ENCODE results near the gene HIGD2B. TPM values are rescaled to one million over a fixed set of nuclear protein-coding genes. Genes with fewer than 3 reads are reported as not detected.
"Not testable (repeated sequence)": the region's sequence is repeated elsewhere in the genome, so short reads cannot be mapped to it uniquely, and the experiment has no call there.

HIGD2B gene
- total and polyA plus RNA-seq, 2 experiments from 2014 or later, result not detected

- no peak overlapping the region for H3K9ac ChIP-seq
- H2AFZ ChIP-seq, result no peak overlapping the region
- no peaks in the 10 kb centered on the region for H3K36me3 ChIP-seq (ENCODE audit: low read depth)
- TF ChIP-seq EZH2phosphoT487 (IDR thresholded peaks at IDR 0.05; ENCODE audit: insufficient read depth, low read depth) (no peak), EZH2 (IDR thresholded peaks at IDR 0.05; ENCODE audit: insufficient read depth, poor library complexity, severe bottlenecking) (no peak)
- no peaks in the 10 kb centered on the region for H3K27me3 ChIP-seq (replicated peaks; ENCODE audit: insufficient read depth)
- H3K4me2 ChIP-seq (ENCODE audit: unreplicated experiment), result no peak overlapping the region
- no peaks in the 10 kb centered on the region for H3F3A ChIP-seq (ENCODE audit: insufficient read depth)
- H3K4me1 ChIP-seq (ENCODE audit: insufficient read depth), result 0 out of 2 replicates have a peak, but pooled peaks cover 2% of the 10 kb centered on the region
- no peaks in the 10 kb centered on the region for H3K9me2 ChIP-seq (ENCODE audit: insufficient read depth)
- no peaks in the 10 kb centered on the region for H3K9me3 ChIP-seq (ENCODE audit: low read depth)
- H3K4me3 ChIP-seq, result no peak overlapping the region
- DNase-seq, result no peak
- in situ Hi-C loops (cut with MboI), result no loop called here
- no peaks in the 10 kb centered on the region for H3K79me2 ChIP-seq (ENCODE audit: insufficient read depth)
- WGBS, 2 experiments (ENCODE audit: low coverage in 1 of 2, low lambda C conversion rate in 2 of 2, missing lambda C conversion rate in 2 of 2), result 95% methylated on average over 1 to 3 of the region's 3 CpGs
- no peak overlapping the region for H3K27ac ChIP-seq
- H4K20me1 ChIP-seq (ENCODE audit: insufficient read depth), result no peaks in the 10 kb centered on the region
Measured at GRCh38 chr15:72725446-72725845, 39.5 kb upstream of the HIGD2B start.

DNA sequence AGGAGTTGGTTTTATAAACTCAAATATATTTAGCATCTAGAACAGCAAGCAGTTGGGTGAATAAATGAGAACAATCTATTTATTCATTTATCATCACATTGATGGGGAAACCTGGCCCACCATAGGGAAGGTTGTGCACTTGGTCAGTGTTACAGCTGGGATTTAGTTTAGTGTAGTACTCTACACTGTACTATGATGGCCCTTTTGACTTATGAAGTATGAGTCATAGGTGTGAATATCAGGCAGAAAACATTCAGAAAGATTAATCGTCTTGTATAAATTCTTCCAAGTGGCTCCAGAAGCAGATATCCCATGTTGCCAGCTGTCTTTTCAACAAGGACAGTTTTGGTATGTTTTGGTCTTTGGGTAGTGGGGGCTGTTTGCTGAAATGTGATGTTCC, 38.0 kb upstream of the HIGD2B start:
- Histone ChIP-seq H3F3A (ENCODE audit: insufficient read depth) (no peaks in the 10 kb centered on the region), H3K79me2 (ENCODE audit: insufficient read depth) (no peaks in the 10 kb centered on the region), H3K4me1 (ENCODE audit: insufficient read depth) (0 out of 2 replicates have a peak, but pooled peaks cover 2% of the 10 kb centered on the region), H3K36me3 (ENCODE audit: low read depth) (no peaks in the 10 kb centered on the region), H4K20me1 (ENCODE audit: insufficient read depth) (no peaks in the 10 kb centered on the region), H3K9me3 (ENCODE audit: low read depth) (no peaks in the 10 kb centered on the region), H3K4me3 (no peak overlapping the region), H3K27ac (no peak overlapping the region), H3K27me3 (replicated peaks; ENCODE audit: insufficient read depth) (no peaks in the 10 kb centered on the region), H3K4me2 (ENCODE audit: unreplicated experiment) (no peak overlapping the region), H3K9me2 (ENCODE audit: insufficient read depth) (no peaks in the 10 kb centered on the region), H2AFZ (no peak overlapping the region), H3K9ac (no peak overlapping the region)
- TF ChIP-seq EZH2phosphoT487 (IDR thresholded peaks at IDR 0.05; ENCODE audit: insufficient read depth, low read depth) (no peak), EZH2 (IDR thresholded peaks at IDR 0.05; ENCODE audit: insufficient read depth, poor library complexity, severe bottlenecking) (no peak)
- WGBS, 2 experiments (ENCODE audit: low coverage in 1 of 2, low lambda C conversion rate in 2 of 2, missing lambda C conversion rate in 2 of 2), result 67 to 86% methylated on average over 1 of the region's 1 CpG
- in situ Hi-C loops (cut with MboI), result no loop called here
- peak; percentile 10 for DNase-seq

DNA sequence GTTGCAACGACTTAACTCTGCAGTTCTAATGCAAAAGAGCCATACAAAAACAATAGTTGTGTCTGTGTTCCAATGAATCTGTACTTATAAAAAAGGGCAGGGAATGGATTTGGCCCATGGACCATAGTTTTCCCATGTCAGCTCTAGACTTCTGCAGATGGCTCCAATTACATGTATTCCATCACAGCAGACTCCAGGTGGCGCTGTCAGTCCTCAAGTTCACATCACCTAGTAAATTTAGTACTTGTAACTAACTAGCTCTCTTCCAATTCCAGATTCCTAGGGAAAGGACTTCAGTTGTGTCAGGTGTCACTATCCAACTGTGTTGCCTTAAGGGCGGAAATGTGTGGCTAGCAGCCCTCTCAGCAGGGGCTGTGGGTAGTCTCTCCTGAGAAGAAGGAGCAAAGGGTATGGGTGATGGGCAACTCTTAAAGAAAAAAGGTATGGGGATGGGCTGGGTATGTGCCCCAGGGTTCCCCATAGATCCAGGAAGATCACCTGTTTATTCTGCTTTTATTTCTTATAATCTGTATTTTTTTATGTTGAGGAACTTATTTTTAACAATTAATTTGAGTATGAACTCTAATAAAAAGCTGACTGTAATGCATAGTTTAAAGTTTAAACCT, 36.2 kb upstream of the HIGD2B start:
- 33% methylated on average over 3 of the region's 3 CpGs for WGBS, 2 experiments (ENCODE audit: low coverage in 1 of 2, low lambda C conversion rate in 2 of 2, missing lambda C conversion rate in 2 of 2)
- no peaks in the 10 kb centered on the region for H4K20me1 ChIP-seq (ENCODE audit: insufficient read depth)
- in situ Hi-C loops (cut with MboI), result no loop called here
- H3K36me3 ChIP-seq (ENCODE audit: low read depth), result peaks cover 9% of the 10 kb centered on the region; the same call in 1 of the 2 replicates
- peak; percentile 82 for DNase-seq
- no peaks in the 10 kb centered on the region for H3K27me3 ChIP-seq (replicated peaks; ENCODE audit: insufficient read depth)
- H3K4me3 ChIP-seq, result no peak overlapping the region
- H2AFZ ChIP-seq, result no peak overlapping the region
- no peaks in the 10 kb centered on the region for H3F3A ChIP-seq (ENCODE audit: insufficient read depth)
- H3K4me2 ChIP-seq (ENCODE audit: unreplicated experiment), result no peak overlapping the region
- TF ChIP-seq EZH2 (IDR thresholded peaks at IDR 0.05; ENCODE audit: insufficient read depth, poor library complexity, severe bottlenecking) (no peak), EZH2phosphoT487 (IDR thresholded peaks at IDR 0.05; ENCODE audit: insufficient read depth, low read depth) (no peak)
- no peak overlapping the region for H3K9ac ChIP-seq
- no peaks in the 10 kb centered on the region for H3K9me2 ChIP-seq (ENCODE audit: insufficient read depth)
- H3K79me2 ChIP-seq (ENCODE audit: insufficient read depth), result no peaks in the 10 kb centered on the region
- no peaks in the 10 kb centered on the region for H3K4me1 ChIP-seq (ENCODE audit: insufficient read depth)
- no peaks in the 10 kb centered on the region for H3K9me3 ChIP-seq (ENCODE audit: low read depth)
- no peak overlapping the region for H3K27ac ChIP-seq

- H3K9me2 ChIP-seq (ENCODE audit: insufficient read depth); H3K27me3 ChIP-seq (replicated peaks; ENCODE audit: insufficient read depth); H3K4me2 ChIP-seq (ENCODE audit: unreplicated experiment); in situ Hi-C loops (cut with MboI); H3K36me3 ChIP-seq (ENCODE audit: low read depth); H3K4me3 ChIP-seq; H4K20me1 ChIP-seq (ENCODE audit: insufficient read depth); H3F3A ChIP-seq (ENCODE audit: insufficient read depth); H2AFZ ChIP-seq; H3K9me3 ChIP-seq (ENCODE audit: low read depth); H3K27ac ChIP-seq; DNase-seq; H3K9ac ChIP-seq; H3K4me1 ChIP-seq (ENCODE audit: insufficient read depth): not testable (repeated sequence)
- peaks cover 17% of the 10 kb centered on the region; the same call in 1 of the 2 replicates for H3K79me2 ChIP-seq (ENCODE audit: insufficient read depth)
- 85% methylated on average over 8 of the region's 8 CpGs for WGBS, 2 experiments (ENCODE audit: low coverage in 1 of 2, low lambda C conversion rate in 2 of 2, missing lambda C conversion rate in 2 of 2)
Measured at GRCh38 chr15:72708551-72709303, 22.7 kb upstream of the HIGD2B start.

All from GM23248 (cell line).